Lower leg skin (tissue), 4 donors: ENCODE data around the gene BICRA. TPM values are rescaled to one million over a fixed set of nuclear protein-coding genes. Genes with fewer than 3 reads are reported as not detected.

ENCODE experiments used
- DNase-seq, 2 donors: peaks; one replicate each; pipeline ENCODE4 v3.0.0-alpha.2; 2019; ENCODE audit warnings: low spot score in 2 of 2
- H3K4me3 ChIP-seq: fragments of 200-600 bp; sonication (generic); 2 replicates; pipeline ENCODE4 v1.5.1; 2017; ENCODE audit warnings: mild to moderate bottlenecking, low read depth; ENCODE audit not compliant: poor library complexity, severe bottlenecking
- POLR2A ChIP-seq, 2 donors: fragments of 450-650 bp; IDR thresholded peaks; one replicate each; pipeline ENCODE4 v1.6.1; 2016 to 2017; ENCODE audit warnings: antibody characterized with exemption in 2 of 2, mild to moderate bottlenecking in 1 of 2, moderate library complexity in 1 of 2
- WGBS, 2 donors: methylation state at CpG; one replicate each; pipeline ENCODE4 v1.1.5; 2018; 5-methylcytosine and 5-hydroxymethylcytosine counted together
- intact Hi-C: fragments of 100-400 bp; cut with DNase I; formaldehyde crosslinking; loops from one replicate; pipeline ENCODE4 v1.15.0; 2023; ENCODE audit warnings: low total_unique reads
- total RNA-seq, 4 donors: library from RNA; depleted of rRNA; stranded (reverse); fragments of >200 nt; gene quantifications; one replicate each; pipeline ENCODE4 v1.1.0, GENCODE V29; 2016
- TF ChIP-seq, protein P1 (sequence below), 3 donors: fragments of 450-650 bp; IDR thresholded peaks; one replicate each; pipeline ENCODE4 v1.5.1; 2016; ENCODE audit warnings: antibody characterized with exemption in 3 of 3, mild to moderate bottlenecking in 3 of 3, moderate library complexity in 2 of 3

Gene BICRA
- total RNA-seq, 4 donors from 2014 or later, result 12.5 to 25.4 (median 18.4) TPM

DNA sequence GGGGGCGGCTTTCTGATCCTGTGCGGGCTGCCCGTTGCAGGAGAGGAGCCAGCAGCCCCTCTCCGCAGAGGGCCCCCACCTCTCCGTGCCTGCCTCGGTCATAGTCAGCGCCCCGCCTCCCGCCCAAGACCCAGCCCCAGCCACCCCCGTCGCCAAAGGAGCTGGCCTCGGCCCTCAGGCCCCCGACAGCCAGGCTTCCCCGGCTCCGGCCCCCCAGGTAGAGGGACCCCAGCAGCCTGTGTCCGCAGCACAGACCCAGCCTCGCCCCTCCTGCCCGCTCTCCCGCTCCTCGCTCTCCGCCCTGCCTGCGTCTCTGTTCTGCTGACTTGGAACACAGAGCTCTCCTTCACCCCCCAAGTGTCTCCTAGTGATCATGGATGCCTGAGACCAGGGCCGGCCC, 73.0 kb downstream of the BICRA start:
- H3K4me3 ChIP-seq, result no peak overlapping the region
- intact Hi-C loops, result no loop called here
- DNase-seq, result no peak
- WGBS, 2 donors, result 90 to 95% methylated on average over 23 of the region's 23 CpGs
- TF ChIP-seq, protein P1, sequence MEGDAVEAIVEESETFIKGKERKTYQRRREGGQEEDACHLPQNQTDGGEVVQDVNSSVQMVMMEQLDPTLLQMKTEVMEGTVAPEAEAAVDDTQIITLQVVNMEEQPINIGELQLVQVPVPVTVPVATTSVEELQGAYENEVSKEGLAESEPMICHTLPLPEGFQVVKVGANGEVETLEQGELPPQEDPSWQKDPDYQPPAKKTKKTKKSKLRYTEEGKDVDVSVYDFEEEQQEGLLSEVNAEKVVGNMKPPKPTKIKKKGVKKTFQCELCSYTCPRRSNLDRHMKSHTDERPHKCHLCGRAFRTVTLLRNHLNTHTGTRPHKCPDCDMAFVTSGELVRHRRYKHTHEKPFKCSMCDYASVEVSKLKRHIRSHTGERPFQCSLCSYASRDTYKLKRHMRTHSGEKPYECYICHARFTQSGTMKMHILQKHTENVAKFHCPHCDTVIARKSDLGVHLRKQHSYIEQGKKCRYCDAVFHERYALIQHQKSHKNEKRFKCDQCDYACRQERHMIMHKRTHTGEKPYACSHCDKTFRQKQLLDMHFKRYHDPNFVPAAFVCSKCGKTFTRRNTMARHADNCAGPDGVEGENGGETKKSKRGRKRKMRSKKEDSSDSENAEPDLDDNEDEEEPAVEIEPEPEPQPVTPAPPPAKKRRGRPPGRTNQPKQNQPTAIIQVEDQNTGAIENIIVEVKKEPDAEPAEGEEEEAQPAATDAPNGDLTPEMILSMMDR (IDR thresholded peaks at IDR 0.05), result no peak
- no peak for TF ChIP-seq POLR2A (IDR thresholded peaks at IDR 0.05)

DNA sequence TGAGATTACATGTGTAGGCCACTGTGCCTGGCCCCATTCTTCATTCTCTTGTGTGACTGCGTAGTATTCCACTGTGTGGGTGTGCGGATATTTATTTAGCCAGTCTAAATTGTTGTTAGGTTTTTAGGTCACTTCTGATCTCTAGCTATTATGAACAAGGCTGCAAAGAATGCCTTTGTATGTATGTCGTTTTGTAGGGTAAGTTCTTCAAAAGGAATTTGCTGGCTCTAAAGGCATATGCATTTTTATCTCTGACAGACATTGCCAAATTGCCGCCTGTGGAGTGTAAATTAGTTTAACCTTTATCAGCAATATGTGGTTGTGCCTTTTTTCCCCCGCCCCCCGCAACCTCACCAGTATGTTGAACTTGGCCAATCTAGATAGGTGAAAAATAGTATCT, 74.0 kb downstream of the BICRA start:
- intact Hi-C loops, result no loop called here
- DNase-seq, result no peak
- H3K4me3 ChIP-seq, result no peak overlapping the region
- TF ChIP-seq, protein P1 (IDR thresholded peaks at IDR 0.05), result no peak
- TF ChIP-seq POLR2A (IDR thresholded peaks at IDR 0.05), result no peak
- 81 to 86% methylated on average over 6 of the region's 6 CpGs for WGBS, 2 donors

DNA sequence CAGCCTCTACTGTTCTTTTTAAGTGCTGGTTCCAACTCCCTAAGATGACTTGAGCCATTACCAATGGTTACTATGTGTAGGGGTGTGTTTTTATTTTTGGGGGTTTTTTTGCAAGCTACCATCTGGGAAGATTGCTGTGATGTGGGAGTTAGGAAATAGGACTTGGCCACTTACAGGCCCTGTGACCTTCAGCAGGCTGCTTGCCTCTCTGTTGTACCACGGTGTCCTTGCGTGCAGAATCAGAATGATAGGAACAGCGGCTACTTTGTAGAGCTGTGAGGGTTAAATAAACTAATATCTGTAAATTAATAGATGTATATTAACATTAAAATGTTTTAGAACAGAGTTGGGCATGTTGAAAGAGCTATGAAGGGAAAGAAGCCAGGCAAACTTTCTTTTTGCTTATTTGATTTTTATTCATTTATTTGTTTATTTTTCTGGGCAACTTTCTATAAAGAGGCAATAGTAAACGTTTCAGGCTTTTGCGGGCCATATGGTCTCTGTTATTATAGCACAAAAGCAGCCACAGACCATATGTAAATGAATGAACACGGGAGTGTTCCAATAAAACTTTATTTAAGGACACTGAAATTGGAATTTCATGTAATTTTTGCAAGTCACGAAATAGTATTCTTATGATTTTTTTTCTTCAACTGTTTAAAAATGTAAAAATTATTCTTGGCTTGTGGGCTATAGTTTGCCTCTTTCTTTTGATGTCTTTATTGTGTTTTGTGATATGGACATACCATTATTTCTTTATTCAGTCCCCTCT, 77.9 kb downstream of the BICRA start:
- H3K4me3 ChIP-seq, result no peak overlapping the region
- intact Hi-C loops, result no loop called here
- TF ChIP-seq POLR2A (IDR thresholded peaks at IDR 0.05), result no peak
- TF ChIP-seq, protein P1 (IDR thresholded peaks at IDR 0.05), result no peak
- DNase-seq, result no peak
- 89 to 91% methylated on average over 7 of the region's 7 CpGs for WGBS, 2 donors

DNA sequence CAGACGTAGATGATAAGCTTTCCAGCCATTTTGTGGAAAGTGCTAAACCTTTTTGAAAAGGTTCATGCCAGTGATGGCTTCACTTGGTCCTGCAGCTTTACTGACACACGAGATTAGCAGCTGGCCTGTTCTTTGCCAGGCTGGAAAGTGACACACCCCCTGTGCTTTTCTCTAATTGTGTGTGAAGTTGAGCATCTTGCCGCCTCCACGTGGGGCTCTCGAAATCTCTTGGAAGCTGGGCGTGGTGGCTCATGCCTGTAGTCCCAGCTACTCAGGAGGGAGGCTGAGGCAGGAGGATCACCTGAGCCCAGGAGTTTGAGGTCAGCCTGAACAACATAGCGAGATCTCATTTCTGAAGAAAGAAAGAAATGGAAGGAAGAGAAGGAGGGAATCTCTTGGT, 79.0 kb downstream of the BICRA start:
- H3K4me3 ChIP-seq, result no peak overlapping the region
- 73 to 80% methylated on average over 7 of the region's 7 CpGs for WGBS, 2 donors
- intact Hi-C loops, result no loop called here
- no peak for TF ChIP-seq POLR2A (IDR thresholded peaks at IDR 0.05)
- TF ChIP-seq, protein P1 (IDR thresholded peaks at IDR 0.05), result no peak
- no peak for DNase-seq

DNA sequence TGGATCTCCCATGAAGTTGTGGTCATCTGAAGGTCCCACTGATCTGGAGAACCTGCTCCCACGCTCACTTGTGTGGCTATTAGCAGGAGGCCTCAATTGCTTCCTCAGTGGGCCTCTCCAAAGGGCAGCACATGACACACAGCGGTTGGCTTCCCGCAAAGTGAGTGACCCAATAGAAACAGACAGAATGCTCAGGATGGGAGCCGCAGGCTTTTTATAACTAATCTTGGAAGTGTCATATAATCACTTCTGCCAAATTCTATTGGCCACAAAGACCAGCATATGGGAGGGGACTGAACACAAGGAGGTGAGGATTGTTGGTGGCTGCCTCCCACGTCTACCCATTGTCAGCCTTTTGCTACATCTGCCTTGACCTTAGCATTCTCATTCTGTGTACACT, 82.2 kb downstream of the BICRA start:
- no peak for DNase-seq
- intact Hi-C loops, result loop anchor here (5.0 kb wide), 1 partner anchor 244 kb away; no protein-coding TSS in a partner anchor
- WGBS, 2 donors, result 92 to 96% methylated on average over 5 of the region's 5 CpGs
- H3K4me3 ChIP-seq, result no peak overlapping the region
- TF ChIP-seq, protein P1 (IDR thresholded peaks at IDR 0.05), result no peak
- TF ChIP-seq POLR2A (IDR thresholded peaks at IDR 0.05), result no peak
